Activated naive CD8-positive, alpha-beta T cell (primary cell): Measurements from ENCODE around the gene KRTAP10-1.

Experiments
- H3K27ac Mint-ChIP-seq: one replicate; pipeline ENCODE4 v1.8.0; 2021; ENCODE audit warnings: mixed read lengths
- H3K27me3 Mint-ChIP-seq: one replicate; pipeline ENCODE4 v1.8.0; 2021; ENCODE audit warnings: mixed read lengths
- H3K36me3 Mint-ChIP-seq: one replicate; pipeline ENCODE4 v1.8.0; 2021; ENCODE audit warnings: mixed read lengths
- H3K4me1 Mint-ChIP-seq: one replicate; pipeline ENCODE4 v1.8.0; 2021; ENCODE audit warnings: low read depth, mixed read lengths
- H3K4me3 Mint-ChIP-seq: one replicate; pipeline ENCODE4 v1.8.0; 2021; ENCODE audit warnings: mild to moderate bottlenecking, mixed read lengths
- H3K9me3 Mint-ChIP-seq: one replicate; pipeline ENCODE4 v1.8.0; 2021; ENCODE audit warnings: low read depth, mixed read lengths

KRTAP10-1 gene

DNA sequence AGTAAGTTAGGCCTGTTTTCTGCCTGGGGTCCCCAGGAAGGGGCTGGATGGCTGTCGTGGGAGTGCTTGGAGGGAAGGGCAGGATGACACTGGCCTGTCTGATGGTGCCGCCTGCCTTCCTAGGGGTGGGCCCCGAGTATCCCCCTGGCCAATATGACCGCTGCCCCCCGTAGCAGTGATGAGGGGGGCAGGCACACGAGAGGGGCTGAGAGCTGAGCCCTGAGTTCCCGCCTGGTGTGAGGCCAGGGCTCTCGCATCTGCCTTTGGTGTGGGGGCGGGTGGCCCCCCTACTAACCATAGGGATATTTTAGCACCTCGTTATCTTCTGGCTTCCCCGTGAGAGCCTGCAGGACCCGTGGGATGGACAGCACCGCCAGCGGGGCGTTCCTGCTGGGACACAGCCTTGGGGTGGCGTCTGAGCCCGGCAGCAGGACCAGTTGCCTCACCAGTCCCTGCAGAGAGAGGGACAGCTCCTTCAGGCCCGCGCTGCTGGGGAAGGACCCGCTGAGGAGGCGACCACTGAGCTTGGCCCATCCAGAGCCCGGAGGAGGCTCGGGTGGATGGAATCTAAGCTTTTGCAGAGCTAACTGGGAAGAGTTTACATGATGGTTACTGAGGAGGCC lies 10.4 kb downstream of the KRTAP10-1 start:
- H3K27me3 Mint-ChIP-seq = no peaks in the 10 kb centered on the region
- H3K9me3 Mint-ChIP-seq = no peaks in the 10 kb centered on the region
- no peak overlapping the region for H3K4me3 Mint-ChIP-seq
- no peaks in the 10 kb centered on the region for H3K36me3 Mint-ChIP-seq
- no peaks in the 10 kb centered on the region for H3K4me1 Mint-ChIP-seq
- H3K27ac Mint-ChIP-seq = no peak overlapping the region

DNA sequence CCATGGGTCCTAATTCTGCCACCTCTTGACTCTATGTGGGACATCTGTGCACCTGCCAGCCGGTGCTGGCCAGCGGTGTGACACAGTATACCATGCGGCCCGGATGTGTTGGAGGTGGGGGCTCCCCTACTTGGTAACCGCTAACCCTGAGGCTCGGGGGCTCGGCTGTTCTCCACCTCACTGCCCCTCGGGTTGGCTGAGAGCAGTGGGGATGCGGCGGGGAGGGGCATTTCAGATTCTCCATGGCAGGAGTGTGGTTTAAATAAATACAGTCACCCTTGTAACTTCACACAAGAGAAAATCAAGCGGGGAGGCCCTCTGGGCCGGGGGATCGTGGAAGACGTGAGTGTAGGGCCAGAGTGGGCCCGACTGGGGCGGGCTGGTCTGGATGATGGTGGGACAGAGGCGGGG lies 11.0 kb downstream of the KRTAP10-1 start:
- Mint-ChIP-seq H3K9me3 (no peaks in the 10 kb centered on the region), H3K27me3 (no peaks in the 10 kb centered on the region), H3K27ac (no peak overlapping the region), H3K4me3 (no peak overlapping the region), H3K4me1 (no peaks in the 10 kb centered on the region), H3K36me3 (no peaks in the 10 kb centered on the region)

DNA sequence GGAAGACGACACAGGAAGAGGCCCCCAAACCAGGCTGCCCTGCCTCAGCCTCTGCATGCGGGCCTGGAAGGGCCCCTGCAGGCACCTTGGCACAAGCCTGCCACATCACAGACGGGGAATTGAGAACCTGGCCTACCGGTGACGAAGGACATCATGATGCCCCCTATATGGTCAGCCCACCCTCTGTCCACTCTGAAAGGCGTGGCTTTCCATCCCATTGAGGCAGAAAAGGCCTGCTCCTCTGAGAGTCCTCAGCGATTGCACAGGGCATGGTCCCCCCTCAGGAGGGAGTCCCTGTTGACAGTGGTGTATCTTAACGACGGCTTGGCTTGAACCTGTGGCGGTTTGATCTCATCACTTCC lies 11.4 kb downstream of the KRTAP10-1 start:
- H3K27ac Mint-ChIP-seq = no peak overlapping the region
- H3K4me1 Mint-ChIP-seq = no peaks in the 10 kb centered on the region
- no peak overlapping the region for H3K4me3 Mint-ChIP-seq
- H3K27me3 Mint-ChIP-seq = no peaks in the 10 kb centered on the region
- H3K9me3 Mint-ChIP-seq = no peaks in the 10 kb centered on the region
- H3K36me3 Mint-ChIP-seq = no peaks in the 10 kb centered on the region

DNA sequence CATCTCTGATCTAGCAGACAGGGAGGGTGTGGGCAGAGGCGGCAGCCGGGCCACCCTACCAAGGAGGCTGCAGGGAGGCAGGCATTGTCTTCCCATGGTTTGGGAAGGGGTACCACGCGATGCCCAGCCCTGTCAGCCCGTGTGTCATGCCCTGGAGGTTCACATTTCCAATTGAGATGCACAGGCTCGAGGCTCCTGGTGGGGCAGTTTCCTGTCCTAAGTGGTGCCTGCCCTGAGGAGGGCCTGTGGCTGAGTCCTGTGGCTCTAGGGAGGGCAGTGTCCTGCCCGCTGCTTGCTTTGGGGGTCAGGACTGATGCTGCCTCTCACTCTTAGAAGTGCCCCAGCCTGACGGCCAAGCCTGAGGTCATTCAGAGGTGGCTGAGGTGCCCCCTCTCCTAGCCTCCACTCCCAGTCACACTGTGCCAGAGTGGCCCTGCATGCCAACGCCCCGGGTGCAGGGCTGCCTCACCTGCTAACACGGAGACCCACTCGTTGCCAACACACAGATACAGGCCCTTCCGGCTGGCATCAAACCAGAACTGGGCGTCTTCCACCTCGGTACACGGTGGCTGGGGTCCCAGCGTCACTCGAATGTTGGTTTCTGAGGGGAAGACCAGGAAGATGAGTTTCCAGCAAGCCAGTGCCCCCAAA lies 11.9 kb downstream of the KRTAP10-1 start:
- no peaks in the 10 kb centered on the region for H3K27me3 Mint-ChIP-seq
- no peaks in the 10 kb centered on the region for H3K36me3 Mint-ChIP-seq
- H3K27ac Mint-ChIP-seq = no peak overlapping the region
- H3K4me3 Mint-ChIP-seq = no peak overlapping the region
- no peaks in the 10 kb centered on the region for H3K4me1 Mint-ChIP-seq
- H3K9me3 Mint-ChIP-seq = no peaks in the 10 kb centered on the region

DNA sequence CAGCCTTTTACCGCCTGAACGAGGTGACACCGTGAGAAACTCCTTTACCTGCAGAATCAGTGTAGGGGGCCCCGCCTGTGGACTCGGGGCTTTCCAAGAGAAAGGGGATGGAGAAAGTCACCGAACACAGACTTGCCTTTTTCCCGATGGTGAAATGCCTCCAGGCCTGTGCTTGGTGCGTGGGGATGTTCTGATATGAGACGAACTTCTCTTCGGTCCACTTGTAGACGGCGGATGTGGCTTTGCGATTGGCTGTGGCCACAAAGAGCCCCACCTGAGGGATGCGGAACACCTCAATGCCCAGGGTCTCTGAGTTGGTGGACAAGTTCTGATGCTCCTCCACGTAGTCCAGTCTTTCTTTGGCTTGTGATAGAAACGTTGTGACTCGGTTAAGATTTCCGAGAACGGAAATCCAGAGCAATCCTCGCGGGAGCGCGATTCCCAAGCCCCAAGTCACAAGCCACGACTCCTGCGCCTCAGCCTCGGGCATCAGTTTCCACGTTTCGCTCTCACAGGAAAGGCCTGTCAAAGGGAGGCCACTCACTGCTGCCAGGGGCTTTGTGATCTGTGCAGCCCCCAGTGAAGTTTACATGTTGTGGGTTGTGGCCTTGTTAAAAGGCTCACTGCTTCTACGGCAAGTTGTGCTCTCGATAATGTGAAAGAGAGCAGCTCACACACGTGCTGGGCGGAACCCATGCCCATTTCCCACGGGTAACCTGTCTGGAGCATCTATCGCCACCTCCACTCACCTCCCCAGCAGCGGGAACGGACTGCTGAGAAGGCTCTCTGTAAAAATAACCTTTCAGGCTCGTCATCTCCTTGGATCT lies 12.6 kb downstream of the KRTAP10-1 start:
- Mint-ChIP-seq H3K27me3 (no peaks in the 10 kb centered on the region), H3K36me3 (no peaks in the 10 kb centered on the region), H3K27ac (no peak overlapping the region), H3K4me3 (no peak overlapping the region), H3K4me1 (no peaks in the 10 kb centered on the region), H3K9me3 (no peaks in the 10 kb centered on the region)

DNA sequence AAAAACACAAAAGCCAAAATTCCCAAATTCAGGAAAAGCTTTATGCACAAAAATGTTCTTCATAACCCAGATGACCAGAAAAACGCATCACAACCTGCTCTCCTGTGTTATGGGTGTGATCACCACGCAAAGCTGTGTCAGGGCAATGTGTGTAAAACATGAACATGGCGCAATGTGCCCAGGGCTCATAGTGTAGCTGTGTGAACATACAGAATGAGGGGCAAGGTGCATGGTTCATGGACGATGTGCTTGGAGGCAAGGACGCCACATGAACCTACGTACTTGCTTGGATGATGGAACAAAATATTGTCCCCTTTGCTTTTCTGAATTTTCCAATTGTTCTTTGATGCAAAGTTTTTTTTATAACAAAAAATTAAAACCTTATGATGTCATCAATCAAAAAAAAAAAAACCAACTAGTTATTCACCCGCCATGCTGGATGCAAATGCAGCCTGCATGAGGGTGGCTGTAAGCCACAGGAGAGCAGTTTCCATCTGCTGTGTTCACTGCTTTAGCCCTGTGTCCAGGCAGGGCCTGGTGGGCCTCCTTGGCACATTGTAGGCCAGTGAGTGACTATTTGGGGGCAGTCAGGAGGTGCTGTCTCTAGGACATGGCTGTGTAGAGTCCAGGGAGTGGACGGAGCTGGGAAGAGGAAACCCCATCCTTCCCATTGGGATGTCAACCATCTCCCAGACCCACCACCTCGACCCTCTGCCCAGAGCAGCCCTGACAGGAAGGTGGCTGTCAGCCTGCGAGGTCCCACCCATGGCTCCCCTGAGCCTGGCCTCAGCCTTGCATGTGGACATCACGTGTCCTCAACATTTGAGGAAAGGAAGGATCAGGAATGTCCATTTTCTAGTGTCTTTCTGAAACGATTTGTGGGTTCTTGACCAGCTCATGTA lies 13.6 kb downstream of the KRTAP10-1 start:
- H3K9me3 Mint-ChIP-seq = no peaks in the 10 kb centered on the region
- H3K4me1 Mint-ChIP-seq = no peaks in the 10 kb centered on the region
- no peak overlapping the region for H3K27ac Mint-ChIP-seq
- H3K27me3 Mint-ChIP-seq = no peaks in the 10 kb centered on the region
- no peak overlapping the region for H3K4me3 Mint-ChIP-seq
- no peaks in the 10 kb centered on the region for H3K36me3 Mint-ChIP-seq

DNA sequence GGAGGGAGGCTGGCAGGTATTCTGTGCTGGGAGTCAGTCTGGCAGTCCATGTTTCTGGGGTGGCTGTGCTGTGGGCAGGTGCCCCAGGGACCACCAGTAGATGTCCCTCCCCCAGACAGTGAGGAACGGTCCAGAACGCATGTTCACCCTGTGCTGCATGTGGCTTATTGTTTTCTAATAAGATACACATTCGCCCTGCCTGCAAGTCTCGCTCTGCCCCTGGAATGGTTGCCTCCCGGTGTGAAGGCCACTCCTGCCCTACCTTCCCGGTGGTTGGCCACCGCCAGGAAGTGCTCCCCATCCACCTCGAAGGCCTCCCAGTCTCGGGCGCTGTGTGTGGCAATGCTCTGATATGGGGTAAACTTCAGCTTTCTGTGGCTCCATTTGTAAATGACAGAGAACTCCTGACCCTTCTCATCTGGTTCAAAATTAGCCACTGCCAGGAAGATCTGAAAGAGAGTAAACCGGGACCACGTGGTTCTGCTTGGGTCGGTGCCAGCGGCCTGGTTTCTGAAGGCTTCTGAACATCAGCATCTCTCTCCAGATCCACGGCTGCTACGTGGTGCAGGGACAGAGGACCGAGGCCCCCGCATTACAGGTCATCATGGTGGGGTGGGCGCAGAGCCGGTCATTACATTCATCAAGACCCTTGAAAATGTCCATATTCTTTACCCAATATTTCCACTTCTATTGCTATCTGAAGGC lies 14.5 kb downstream of the KRTAP10-1 start:
- no peak overlapping the region for H3K4me3 Mint-ChIP-seq
- no peaks in the 10 kb centered on the region for H3K27me3 Mint-ChIP-seq
- no peaks in the 10 kb centered on the region for H3K4me1 Mint-ChIP-seq
- no peaks in the 10 kb centered on the region for H3K36me3 Mint-ChIP-seq
- no peak overlapping the region for H3K27ac Mint-ChIP-seq
- H3K9me3 Mint-ChIP-seq = no peaks in the 10 kb centered on the region

DNA sequence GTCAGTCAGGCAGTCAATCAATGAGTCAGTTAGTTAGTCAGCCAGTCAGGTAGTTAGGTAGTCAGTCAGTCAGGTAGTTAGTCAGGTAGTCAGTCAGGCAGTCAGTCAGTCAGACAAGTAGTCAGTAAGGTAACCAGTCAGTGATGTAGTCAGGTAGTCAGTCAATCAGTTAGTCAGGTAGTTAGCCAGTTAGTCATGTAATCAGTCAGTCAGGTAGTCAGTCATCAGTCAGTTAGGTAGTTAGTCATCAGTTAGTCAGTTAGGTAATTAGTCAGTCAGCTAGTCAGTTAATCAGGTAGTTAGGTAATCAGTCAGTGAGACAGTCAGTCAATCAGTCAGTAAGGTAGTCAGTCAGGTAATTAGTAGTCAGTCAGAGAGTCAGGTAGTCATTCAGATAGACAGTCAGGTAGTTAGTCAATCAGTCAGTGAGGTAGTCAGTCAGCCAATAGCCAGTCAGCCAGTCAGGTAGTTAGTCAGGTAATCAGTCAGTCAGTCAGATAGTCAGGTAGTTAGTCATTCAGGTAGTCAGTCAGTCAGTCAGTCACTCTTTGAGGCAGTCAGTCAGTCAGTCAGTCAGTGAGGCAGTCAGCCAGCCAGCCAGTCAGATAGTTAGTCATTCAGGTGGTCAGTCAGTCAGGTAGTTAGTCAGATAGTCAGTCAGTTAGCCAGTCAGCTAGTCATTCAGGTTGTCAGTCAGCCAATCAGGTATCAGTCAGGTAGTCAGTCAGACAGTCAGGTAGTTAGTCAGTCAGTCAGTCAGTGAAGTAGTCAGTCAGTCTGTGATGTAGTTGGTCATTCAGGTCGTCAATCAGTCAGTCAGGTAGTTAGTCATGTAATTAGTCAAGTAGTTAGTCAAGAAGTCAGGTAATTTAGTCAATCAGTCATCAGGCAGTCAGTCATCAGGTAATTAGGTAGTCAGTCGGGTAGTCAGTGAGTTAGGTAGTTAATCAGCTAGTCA lies 15.3 kb downstream of the KRTAP10-1 start:
- no peaks in the 10 kb centered on the region for H3K36me3 Mint-ChIP-seq
- no peaks in the 10 kb centered on the region for H3K27me3 Mint-ChIP-seq
- H3K27ac Mint-ChIP-seq = no peak overlapping the region
- H3K9me3 Mint-ChIP-seq = no peaks in the 10 kb centered on the region
- H3K4me3 Mint-ChIP-seq = no peak overlapping the region
- no peaks in the 10 kb centered on the region for H3K4me1 Mint-ChIP-seq

DNA sequence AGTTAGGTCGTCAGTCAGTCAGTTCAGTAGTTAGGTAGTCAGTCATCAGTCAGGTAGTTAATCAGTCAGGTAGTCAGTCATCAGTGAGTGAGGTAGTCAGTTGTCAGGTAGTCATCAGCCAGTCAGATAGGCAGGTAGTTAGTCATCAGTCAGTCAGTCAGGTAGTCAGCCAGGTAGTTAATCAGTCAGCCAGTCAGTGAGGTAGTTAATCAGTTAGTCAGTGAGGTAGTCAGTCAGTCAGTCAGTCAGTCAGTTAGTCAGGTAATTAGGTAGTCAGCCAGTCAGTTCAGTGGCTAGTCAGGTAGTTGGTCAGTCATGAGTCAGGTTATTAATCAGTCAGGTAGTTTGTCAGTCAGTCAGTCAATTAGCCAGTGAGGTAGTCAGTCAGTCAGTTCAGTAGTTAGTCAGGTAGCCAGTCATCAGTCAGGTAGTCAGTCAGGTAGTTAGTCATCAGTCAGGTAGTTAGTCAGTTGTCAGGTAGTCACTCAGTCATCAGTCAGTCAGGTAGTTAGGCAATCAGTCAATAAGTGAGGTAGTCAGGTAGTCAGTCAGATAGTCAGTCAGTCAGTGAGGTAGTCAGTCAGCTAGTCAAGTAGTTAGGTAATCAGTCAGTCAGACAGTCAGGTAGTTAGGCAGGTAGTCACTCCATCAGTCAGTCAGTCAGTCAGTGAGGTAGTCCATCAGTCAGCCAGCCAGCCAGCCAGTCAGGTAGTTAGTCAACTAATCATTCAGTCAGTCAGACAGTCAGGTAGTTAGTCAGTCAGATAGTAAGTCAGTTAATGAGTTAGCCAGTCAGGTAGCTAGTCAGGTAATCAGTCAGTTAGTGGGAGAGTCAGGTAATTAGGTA lies 16.2 kb downstream of the KRTAP10-1 start:
- H3K9me3 Mint-ChIP-seq = no peaks in the 10 kb centered on the region
- H3K4me3 Mint-ChIP-seq = no peak overlapping the region
- H3K27me3 Mint-ChIP-seq = no peaks in the 10 kb centered on the region
- no peaks in the 10 kb centered on the region for H3K36me3 Mint-ChIP-seq
- H3K27ac Mint-ChIP-seq = no peak overlapping the region
- H3K4me1 Mint-ChIP-seq = no peaks in the 10 kb centered on the region

DNA sequence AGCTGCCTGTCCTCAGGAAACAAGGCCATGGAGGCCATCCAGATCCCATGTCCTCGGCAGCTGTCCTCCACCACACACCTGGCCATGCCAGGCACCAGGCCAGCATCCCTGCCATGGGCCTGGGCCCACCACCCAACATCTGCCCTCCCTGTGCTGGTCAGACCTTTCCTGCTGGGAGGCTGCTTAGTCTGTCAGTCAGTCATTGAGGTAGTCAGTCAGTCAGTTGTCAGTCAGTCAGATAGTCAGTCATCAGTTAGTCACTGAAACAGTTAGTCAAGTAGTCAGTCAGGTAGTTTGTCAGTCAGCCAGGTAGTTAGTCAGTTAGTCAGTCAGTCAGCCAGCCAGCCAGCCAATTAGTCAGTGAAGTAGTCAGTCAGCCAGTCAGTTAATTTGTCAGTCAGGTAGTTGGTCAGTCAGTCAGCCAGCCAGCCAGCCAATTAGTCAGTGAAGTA lies 17.2 kb downstream of the KRTAP10-1 start:
- H3K27me3 Mint-ChIP-seq = no peaks in the 10 kb centered on the region
- H3K4me3 Mint-ChIP-seq = no peak overlapping the region
- H3K36me3 Mint-ChIP-seq = no peaks in the 10 kb centered on the region
- H3K27ac Mint-ChIP-seq = no peak overlapping the region
- H3K9me3 Mint-ChIP-seq = no peaks in the 10 kb centered on the region
- no peaks in the 10 kb centered on the region for H3K4me1 Mint-ChIP-seq

DNA sequence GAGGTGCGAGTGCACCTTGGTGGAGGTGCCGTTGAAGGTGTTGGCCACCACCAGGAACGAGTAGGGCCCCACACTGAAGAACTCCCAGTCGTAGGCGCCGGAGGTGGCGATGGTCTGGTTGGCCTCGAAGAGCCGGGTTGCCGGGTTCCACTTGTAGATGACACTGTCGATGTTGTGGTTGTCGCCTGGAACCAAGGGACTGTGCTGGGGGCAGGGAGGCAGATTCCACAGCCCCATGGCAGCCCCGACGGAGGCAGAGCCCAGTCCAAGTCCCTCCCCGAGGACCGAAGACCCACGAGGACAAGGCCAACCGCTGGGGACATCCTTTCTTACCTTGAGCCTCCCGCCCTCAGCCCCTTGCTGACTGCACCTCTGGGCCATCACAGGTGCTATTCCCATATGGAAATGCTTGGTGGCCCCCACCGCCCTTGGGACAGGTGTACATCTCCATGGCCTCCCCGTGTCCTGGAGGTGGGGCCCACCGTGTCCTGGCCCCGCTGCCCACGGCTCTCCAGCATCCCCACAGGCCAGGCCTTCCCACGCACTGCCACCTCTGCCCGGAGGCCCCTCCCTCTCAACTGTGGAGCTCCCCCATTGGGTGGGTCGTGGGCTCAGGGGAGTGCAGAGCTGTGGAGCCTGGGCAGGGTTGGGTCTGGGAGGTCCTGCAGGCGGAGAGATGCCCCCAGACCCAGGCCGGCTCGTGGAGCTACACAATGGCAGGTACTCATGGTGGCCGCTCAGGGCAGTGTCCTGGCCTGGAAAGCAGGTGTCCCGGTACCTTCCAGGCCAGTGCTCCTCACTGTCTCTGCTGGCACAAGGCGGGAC lies 17.9 kb downstream of the KRTAP10-1 start:
- H3K4me3 Mint-ChIP-seq = no peak overlapping the region
- no peaks in the 10 kb centered on the region for H3K9me3 Mint-ChIP-seq
- H3K4me1 Mint-ChIP-seq = no peaks in the 10 kb centered on the region
- H3K36me3 Mint-ChIP-seq = no peaks in the 10 kb centered on the region
- H3K27ac Mint-ChIP-seq = no peak overlapping the region
- H3K27me3 Mint-ChIP-seq = no peaks in the 10 kb centered on the region

DNA sequence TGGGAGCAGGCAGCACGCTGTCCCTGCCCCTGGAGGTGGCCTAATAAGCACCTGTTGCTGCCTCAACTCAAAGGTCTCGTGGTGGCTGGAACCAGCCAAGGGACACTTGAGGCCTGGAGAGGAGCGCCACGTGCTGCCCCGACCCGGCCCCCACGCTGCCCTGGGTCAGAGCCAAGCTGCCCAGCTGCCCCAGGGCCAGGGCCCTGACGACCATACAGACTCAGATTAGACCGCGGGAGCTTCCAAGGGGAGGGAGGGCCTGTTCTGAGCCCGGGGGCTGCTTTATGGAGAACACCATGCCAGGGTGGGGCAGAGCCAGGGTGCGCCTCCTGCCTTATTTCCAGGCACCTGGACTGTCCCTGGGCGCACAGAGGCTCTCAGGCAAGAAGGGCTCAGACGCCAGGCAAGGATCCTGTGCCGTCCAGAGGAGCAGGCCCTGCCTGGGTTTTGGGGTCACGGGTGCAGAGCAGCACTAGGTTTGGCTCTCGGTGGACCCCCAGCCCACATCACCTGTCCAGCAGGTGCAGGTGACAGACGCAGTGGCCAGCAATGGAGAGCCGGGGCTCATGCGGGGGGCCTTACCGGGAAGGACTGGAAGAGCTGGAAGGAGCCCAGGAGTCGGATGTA lies 18.6 kb downstream of the KRTAP10-1 start:
- H3K27ac Mint-ChIP-seq = no peak overlapping the region
- H3K9me3 Mint-ChIP-seq = no peaks in the 10 kb centered on the region
- H3K36me3 Mint-ChIP-seq = no peaks in the 10 kb centered on the region
- no peaks in the 10 kb centered on the region for H3K27me3 Mint-ChIP-seq
- no peak overlapping the region for H3K4me3 Mint-ChIP-seq
- no peaks in the 10 kb centered on the region for H3K4me1 Mint-ChIP-seq
